Kidney glomerular epithelial cell (primary cell): ENCODE data around the gene NID1.
"Not testable (repeated sequence)": the region's sequence is repeated elsewhere in the genome, so short reads cannot be mapped to it uniquely, and the experiment has no call there.

Experiments used
- DNase-seq: peaks from one replicate; lab custom pipeline; 2025; lab: John Stamatoyannopoulos, UW

Gene NID1

DNA sequence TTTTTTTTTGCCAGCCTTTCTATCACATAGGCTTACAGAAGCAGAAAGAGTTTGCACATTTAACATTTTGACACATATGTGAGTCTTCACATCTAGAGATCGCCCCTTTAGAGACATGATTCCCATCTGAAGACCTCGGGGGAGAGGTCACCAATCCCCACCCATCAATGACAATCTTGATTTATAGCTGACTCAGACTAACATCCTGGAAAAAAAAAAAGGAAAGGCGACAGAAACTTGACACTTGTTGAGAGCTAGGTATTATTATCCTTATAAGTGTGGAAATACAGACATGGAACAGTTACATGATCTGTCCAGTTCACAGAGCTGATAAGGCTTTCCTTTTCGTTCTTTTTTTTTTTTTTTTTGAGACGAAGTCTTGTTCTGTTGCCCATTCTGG, 28.0 kb upstream of the NID1 start:
- no peak for DNase-seq

DNA sequence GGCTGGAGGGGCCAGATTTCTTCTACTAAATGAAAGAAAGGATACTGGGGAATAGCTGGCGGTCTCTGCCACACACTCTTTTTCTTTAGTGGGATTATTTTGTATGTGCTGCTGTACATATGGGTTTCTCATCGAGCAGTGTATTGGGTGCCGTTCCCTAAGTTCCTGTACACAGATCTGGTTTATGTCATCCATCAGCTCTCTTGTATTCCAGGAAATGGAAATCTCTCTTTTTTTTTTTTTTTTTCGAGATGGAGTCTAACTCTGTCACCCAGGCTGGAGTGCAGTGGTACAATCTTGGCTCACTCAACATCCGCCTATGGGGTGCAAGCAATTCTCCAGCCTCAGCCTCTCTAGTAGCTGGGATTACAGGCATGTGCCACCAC, 27.0 kb upstream of the NID1 start:
- DNase-seq, result no peak

DNA sequence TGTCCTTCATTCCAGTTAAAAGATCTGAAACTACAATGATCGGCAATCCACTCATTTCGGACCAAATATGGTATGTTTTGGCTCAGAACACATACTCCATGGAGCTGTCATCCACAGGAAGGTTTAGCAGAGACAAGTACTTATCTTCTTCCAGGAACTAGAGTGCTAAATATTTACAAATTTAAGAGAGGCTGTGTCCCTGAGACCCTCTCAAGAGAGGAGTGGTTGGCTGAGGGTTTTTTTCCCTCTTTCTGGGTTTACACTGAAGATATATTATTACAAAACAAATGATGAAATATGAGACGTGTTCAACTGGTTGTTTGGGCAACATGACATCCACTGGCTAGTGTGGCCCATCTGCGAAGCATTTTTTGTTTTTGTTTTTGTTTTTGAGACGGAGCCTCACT, 25.9 kb upstream of the NID1 start:
- no peak for DNase-seq

DNA sequence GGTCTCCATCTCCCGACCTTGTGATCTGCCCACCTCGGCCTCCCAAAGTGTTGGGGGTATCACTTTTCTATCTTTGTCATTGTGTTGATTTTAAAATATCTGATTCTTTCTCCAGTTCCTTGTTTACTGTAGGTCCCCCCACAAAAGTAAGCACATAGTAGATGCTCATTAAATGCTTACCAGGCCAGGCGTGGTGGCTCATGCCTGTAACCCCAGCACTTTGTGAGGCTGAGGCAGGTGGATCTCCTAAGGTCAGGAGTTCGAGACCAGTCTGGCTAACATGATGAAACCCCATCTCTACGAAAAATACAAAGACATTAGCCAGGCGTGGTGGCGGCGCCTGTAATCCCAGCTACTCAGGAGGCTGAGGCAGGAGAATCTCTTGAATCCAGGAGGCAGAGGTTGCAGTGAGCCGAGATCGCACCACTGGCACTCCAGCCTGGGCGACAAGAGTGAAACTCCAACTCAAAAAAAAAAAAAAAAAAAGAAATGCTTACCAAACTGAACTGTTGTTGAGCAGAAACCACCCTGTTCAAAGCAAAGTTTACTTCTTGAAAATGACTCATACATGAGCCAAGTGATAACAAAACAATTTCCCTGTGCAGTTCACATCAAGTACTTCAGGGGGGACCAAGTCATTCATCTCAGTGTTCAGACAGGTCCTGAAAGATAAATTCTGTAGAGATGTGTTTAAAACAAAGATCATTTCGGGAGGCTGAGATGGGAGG, 24.3 kb upstream of the NID1 start:
- DNase-seq, result no peak

DNA sequence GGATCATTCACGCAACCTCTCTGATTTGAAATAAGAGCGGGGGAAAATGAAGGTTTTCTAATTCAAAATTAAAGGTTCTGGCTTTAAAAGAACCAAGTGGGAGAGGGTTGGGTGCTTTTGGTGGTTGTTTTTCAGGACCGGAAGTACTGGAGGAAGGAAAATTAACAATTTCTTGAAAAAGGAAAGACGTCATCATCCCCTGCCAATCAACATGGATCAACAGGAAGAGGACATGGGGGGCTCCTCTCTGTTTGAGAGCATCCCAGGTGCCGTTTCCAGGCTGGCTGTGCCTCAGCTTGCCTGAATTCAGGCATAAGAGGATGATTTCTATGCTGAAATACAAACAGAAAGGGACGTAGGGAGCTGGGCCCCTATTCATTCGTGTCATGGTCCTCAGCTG, 21.6 kb upstream of the NID1 start:
- DNase-seq, result no peak

DNA sequence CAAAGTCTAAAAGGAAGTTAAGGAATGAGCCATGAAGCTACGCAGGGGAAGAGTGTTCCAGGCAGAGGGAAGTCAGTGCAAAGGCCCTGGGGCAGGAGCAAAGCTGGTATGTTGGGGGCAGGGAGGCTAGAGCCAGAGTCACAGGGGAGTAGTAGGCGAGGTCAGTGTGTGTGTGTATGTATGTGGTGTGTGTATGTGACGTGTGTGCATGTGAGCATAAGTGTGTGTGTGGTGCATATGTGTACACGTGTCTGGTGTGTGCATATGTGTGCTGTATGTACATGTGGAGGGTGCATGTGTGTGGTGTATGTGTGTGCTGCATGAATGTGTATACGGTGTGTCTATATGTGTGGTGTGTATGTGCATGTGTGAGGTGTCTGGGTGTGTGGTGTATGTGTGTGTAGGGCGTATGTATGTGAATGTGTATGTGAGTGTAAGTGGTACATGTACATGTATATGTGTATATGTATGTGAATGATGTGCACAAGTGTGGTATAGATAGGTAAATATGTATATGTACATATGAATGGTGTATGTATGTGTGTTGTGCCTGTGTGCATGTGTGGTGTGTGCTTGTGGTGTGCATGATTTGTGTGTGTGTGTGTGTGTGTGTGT, 20.8 kb upstream of the NID1 start:
- DNase-seq, result no peak

DNA sequence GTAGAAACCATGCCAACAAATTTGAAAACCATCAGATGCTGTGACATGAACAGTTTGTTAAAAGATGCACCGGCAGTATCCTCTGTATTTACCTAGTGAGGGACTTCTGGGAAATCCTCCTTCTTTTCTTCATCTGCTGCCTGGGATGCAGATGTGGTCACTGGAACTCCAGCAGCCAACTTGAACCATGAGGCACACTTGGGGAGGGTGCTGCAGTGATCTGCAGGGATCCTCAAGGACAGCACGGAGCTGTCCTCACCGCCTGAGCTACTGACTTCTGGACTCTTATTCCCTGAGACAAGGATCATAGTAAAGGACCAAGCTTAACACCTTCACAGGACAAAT, 19.5 kb upstream of the NID1 start:
- no peak for DNase-seq

DNA sequence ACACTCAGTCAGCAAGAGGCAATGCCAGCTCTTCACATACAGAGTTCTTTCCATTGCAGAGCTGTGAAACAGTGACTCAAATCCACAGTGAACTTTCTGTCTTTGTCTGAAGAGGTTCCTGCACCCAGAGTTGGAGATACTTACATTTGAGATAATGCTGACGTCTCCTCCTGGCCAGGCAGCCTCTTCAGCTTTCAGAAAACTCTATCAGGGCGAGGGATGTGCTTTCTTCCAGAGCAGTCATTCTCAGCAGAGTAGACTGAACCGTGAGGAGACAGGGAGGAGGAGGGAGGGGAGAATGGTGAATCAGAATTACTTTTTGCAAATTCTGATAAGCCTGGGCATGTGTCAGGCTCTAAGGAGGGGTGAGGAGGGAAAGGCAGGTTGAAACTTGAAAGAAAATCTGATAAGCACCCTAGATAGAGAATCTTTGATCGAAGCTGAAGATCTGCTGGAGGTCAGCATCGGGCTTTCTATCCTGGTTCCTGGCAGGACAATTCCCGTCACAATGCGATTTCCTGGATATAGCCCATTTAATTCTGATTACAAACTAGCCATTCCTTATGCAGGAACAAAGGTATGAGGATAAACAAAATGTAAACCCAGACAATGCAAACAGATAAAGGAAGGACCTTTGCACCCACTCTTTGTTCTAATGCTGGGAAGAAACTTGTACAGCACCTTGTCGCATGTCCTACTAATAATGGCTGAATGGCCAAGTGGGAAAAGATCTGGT, 18.9 kb upstream of the NID1 start:
- DNase-seq, result peak; percentile 36

DNA sequence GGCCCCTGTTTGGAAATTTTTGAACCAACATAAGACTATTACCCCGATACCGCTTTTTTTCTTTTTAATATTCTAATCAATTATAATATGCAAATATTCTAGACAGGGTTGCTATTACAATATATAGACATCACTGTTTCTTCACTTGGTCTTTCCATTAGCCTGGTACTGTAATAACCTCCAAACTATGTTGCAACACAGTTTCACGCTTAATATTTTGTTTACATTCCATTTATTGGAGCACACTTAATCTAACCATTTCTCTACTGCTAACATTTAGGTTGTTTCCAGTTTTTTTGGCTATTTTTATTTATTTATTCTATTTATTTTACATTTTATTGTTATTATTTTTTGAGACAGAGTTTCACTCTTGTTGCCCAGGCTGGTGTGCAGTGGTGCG, 17.6 kb upstream of the NID1 start:
- DNase-seq, result no peak

DNA sequence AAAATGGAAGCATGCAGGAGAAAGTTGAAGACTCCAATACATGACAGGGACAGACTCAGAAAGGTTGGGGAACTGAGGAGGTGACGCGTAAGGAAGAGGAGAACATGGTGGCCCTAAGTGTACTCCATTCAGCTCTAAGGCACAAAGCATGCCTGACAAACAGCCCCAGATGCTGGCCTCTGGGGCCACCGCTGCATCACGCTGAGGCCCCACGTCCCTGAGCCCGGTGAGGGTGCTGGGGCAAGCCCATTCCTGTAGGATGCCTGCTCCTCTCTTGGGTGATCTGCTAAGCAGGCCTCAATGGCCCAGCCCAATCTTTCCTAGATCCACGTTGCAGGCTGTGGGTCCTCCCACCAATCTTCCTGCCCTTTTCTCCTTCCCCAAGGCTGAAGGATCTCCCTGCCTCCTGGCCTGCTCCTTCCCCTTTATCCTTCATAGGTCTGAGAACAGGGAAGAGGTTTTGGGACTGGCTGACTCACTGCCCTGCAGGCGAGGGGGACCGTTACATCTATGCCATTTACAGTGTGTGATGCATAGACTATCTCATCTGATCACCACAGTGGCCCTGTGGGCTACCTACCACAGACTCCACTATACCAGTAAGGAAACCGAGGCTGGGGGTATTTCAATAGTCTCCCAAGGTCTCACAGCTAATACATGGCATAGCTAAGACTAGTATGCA, 16.8 kb upstream of the NID1 start:
- no peak for DNase-seq

DNA sequence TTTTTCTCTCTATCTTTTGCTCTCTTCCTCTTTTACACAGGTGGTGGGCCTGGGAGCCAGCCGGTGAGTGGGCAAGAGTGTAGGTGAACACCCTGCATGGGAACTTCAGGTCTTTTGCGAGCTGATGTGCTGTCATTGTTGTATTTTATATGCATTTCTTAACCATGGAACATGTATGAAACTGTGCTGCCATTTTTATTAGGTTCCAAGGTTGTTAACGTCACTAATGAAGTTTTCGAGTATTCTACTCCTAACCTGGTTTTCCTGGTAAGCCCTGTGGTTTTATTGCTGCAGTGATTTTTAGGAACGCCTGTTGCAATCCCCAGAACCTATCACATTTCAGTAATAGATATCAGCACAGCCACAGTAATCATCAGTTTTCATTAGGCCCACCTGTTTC, 14.8 kb upstream of the NID1 start:
- no peak for DNase-seq

DNA sequence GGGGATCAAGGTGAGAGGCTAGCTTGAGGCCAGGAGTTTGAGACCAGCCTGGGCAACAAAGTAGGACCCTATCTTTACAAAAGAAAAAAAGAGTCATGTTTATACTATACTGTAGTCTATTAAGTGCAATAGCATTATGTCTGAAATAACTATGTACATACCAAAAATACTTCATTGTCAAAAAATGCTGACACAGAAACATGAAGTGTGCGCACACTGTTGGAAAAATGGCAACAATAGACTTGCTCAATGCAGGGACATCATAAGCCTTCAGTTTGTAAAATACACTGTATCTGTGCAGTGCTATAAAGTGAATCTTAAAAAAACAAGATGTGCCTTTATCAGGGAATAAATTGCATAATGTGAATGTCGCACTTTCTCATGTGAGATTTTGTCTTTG, 14.1 kb upstream of the NID1 start:
- no peak for DNase-seq

DNA sequence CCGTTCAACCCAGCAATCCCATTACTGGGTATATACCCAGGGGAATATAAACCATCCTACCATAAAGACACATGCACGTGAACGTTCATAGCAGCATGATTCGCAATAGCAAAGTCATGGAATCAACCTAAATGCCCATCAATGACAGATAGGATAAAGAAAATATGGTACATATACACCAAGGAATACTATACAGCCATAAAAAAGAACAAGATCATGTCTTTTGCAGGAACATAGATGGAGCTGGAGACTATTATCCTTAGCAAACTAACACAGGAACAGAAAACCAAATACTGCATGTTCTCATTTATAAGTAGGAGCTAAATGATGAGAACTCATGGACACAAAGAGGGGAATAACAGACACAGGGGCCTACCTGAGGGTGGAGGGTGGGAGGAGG, 13.2 kb upstream of the NID1 start:
- DNase-seq, result not testable (repeated sequence)

DNA sequence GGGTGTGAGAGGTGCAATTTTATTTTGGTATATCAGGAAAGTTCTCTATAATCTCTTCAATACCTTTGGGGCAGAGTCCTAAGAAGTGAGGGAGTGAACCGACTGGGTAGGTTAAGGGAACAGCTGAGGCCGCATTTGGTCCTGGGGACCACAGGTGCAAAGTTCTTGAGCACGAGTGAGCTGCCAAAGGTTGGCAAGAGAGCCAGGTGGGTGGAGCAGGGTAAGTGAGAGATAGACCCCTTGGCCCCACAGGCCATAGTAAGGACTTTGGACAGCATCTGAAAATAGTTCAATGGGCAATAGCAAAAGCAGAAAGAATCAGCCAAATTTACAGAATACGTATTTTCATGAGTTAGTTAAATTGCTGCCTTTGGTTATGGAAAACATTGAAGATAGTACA, 11.0 kb upstream of the NID1 start:
- no peak for DNase-seq

DNA sequence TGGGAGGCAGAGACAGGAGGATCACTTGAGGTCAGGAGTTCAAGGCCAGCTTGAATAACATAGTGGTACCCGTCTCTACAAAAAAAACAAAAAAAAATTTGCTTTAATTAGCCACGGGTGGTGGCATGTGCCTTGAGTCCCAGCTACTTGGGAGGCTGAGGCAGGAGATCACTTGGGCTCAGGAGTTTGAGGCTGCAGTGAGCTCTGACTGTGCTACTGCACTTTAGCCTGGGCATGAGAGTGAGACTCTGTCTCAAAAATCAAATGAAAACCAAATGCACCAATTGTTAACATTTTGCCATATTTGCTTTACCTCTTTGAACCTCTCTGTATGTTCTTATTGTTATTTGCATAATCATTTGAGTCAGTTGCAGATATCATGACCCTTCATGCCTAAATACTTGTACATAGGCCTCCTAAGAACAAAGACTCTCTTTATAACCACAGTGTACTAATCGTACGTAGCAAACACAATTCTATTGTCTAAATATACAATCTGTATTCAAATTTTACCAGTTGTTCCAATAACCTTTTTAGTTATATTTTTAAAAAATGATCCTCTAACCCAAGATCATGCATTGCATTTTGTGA, 8.5 kb upstream of the NID1 start:
- DNase-seq, result no peak

DNA sequence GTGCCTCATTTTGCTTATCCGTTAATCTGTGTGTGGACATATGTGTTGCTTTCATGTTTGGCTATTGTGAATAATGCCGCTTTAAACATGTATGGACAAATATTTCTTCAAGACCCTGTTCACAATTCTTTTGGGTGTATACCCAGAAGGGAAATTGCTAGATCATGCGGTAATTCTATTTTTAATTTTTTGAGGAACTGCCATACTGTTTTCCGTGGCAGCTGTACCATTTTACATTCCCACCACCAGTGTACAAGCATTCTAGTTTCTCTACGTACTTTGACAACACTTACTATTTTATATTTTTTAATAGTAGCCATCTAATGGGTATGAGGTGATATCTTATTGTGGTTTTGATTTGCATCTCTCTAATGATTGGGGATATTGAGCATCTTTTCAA, 7.1 kb upstream of the NID1 start:
- DNase-seq, result no peak

DNA sequence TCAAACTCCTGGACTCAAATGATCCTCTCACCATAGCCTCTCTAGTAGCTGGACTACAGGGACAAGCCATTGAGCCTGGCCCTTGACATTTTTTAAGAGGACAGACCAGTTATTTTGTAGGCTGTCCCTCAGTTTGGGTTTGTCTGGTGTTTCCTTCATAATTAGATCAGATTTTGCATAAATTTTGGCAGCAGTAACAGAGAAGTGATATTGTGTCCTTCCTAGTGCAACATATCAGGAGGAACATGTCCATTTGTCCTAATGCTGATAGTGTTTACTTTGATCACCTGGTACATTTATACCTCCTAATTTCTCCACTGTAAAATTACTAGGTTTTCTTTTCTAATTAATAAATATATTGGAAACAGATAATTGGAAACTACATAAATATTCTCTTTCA, 5.9 kb upstream of the NID1 start:
- no peak for DNase-seq

DNA sequence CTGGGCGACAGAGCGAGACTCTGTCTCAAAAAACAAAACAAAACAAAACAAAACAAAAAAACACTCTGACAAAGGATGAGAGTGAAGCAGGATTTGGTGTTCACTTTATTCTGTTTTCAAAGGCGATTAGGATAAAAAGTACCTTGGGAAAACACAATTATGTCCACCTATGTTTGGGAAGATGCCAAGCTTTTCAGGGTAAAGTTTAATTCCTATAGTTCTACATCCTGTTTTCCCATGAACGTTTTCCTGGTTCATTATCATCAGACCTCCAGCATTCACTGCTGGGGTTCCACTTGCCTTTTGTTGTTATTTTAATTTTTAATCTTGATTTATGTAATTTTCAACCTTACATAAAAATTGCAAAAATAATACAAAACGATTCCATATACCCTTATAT, 4.9 kb upstream of the NID1 start:
- DNase-seq, result no peak

DNA sequence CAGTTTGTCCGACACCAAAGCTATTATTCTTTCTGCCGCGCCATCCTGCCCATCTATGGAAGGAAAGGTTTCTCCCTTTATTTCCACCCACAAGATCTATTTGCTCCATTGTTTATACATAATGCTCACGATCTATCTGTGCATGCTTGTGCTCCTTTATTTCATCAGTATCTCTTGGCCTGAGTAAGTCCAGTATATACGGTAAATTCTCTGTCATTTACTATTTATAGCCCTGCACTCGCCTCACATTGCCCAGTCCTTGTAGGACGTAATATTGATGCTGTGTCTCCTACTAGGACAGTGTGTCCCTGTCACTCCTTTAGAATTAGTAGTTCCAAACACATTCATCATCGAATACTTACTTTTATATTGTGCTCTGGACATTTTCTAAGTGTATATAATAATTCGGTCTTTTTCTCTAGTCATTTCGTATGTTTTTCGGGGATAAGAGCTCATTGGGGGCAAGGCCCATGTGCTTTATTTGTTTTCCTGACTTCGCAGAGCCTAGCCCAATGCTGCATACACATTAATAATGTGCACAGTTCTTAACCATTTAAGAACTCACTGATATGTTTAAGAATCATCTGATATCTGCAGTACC, 3.1 kb upstream of the NID1 start:
- DNase-seq, result no peak

DNA sequence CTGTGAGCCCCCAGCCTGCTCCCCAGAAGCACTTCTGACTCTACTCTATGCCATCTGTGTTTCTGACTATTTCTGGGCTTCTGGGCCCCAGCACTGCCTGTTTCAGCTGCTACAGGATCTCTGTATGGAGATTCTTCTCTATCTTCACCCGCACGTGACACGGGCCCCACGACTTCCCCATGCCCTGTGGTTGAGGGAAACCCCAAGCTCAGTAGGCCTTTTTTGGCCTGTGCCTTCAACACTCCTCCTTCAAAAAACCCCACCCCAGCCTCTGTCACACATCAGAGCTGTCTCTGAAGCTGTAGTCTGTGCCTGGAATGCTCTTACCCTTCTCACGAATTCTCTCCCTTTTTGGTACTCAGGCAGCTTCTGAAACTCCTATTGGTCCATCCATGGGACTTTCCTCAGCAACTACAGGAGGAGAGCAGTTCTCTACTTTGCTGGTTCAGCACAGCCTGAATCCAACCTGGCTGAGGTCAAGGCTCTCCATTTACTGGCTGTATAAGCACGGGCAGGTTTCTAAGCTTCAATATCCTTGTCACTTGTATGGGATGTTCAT, 2.0 kb upstream of the NID1 start:
- no peak for DNase-seq

DNA sequence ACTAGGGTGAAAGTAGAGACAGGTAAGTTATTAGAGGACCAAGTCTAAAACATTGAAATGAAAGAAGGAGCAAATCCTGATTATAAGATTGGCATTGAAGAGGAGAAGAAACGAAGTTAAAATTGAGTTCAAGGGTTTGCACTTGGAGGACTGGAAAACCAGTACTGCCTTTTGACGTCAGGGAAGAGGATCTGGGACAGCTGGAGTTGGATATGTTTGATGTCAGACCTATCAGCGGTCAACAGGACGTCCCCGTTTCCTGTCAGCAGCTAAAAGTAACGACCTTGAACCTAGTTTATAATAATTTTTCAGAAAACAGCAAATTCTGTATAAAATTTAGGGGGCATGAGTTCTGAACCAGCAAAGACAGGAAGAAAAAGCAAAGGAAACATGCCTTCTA, 1.2 kb upstream of the NID1 start:
- DNase-seq, result no peak

DNA sequence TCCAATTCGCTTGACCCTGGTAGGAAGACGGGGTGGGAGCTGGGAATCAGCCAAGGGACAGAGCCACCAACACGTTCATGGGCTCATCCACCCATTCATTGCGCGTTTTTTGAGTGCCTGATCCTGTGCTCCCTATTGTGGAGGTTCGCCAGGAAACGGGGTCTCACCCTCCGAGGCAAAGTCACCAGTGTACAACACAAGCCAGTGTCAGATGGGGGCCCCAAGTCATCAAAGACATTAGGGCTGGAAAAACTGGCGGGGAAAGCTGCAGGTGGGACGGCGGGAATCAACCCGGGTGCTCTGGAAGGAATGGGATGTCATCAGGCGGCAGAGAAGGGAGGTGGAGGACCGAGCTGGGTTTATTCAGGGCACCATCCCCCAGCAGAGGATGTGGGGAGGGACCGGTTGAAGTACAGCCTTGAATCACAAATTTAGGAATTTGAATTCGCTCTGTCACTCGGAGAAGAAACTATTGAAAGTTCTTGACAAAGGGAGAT, 667 bp upstream of the NID1 start:
- no peak for DNase-seq
